GM18517 (cell line): Measurements from ENCODE around the gene GNAO1.

ENCODE experiments used
- ATAC-seq: cut with Tn5 transposase; IDR thresholded peaks from one replicate; pipeline ENCODE4 v1.9.1; 2021; ENCODE audit warnings: mild to moderate bottlenecking, moderate library complexity; ENCODE audit not compliant: unreplicated experiment

GNAO1 gene

DNA sequence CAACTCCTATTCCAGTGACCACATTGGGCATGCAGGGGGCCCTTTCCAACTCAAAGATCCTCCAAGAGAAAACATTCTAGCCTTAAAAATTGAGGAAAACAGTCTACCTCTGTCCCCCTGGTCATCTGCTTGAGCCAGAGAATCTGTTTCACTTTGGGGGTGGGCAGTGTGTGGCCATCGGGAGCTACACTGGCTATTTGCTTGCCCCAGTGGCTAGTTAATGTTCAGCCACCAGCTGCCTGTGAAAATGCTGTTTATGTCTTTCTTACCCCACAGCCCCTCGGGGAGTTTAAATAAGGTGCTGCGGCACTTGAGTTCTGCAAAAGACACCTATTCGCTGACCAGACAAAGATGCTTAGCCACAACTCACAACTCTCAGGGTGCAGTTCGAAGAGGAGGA lies 43.4 kb downstream of the GNAO1 start:
- no peak for ATAC-seq

DNA sequence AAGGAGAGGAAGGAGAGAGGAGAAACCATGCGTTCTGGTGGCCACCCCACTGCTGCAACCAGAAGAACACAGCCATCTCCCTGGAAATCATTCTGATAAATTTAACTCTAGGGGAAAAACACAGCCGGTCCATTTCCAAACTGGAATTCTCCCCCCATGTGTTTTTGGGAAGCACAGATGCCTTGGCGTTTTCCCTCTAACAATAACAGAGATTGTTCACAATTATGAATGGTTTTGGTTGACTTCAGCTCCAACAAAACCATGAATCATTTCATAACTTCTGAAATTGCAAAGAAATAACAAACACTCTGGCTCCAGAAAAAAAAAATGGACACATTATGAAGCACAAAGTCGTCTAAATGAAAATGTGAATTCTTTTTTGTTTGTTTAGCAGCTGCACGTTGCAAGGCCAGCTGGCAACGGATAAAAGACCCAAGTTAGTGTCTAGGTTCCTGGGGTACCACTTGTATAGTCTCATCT lies 46.2 kb downstream of the GNAO1 start:
- ATAC-seq = no peak

DNA sequence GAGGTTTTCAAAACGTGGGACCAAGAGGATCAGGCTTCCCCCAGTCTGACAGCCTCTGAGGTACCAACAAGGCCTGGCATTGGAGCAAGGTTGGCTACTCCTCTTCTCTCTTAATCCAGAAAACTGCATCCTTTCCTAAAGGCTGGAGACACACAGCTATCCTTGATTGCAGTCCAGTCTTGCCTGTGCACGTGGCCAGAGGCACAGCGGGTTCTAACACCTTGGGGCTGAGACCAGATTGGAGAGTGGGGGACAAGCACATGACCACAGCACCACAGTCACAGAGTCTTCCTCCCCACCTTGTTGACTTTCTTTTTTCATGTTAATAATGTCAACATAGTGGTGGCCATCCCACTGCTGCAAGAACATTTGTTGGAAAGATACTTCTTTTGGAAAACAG lies 46.9 kb downstream of the GNAO1 start:
- no peak for ATAC-seq

DNA sequence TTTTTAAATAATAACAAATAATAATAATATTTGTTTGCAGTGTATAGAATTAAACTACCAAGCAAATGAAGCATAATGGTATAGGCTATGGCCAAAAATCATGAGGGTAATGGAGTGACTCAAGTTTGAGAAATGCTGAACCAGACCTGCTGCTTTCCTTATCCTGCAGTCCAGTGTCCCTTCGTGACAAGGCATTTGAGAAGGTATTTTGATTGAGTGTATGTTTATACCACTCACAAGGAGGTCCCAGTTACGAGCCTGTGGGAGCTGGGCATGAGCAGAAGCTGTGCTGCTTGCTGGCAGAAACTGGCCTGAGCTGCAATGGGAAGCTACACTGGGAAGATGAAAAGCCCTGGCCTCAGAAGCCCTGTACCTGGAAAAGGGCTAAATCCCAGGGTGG lies 50.3 kb downstream of the GNAO1 start:
- ATAC-seq = no peak

DNA sequence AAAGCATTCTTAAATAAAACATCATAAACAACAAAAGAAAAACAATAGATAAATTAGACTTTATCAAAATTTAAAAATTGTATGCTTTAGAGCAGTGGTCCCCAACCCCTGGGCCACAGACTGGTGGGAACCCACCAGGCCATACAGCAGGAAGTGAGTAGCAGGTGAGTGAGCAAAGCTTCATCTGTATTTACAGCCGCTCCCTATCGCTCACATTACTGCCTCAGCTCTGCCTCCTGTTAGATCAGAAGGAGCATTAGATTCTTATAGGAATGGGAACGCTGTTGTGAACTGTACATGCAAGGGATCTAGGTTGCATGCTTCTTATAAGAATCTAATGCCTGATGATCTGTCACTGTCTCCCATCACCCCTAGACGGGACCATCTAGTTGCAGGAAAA lies 51.5 kb downstream of the GNAO1 start:
- ATAC-seq = no peak

DNA sequence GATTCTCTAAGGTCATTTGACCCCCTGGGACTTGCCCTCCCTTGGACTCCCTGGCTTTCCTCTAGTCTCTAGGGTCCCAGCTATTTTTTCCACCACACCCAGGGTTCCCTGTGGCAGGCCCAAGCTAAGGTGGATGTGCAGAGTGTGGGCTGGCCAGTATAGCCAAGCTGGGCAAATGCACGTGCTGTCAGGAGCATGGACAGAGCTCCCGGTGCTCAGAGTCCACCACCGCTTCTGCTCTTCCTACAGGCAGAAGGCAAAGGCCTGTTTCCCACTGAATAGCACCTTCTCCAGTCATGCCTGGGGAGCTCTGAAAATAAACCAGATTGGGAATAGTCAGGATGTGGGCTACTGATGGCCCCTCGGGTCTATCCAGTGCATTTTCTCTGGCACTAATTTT lies 53.3 kb downstream of the GNAO1 start:
- ATAC-seq = no peak

DNA sequence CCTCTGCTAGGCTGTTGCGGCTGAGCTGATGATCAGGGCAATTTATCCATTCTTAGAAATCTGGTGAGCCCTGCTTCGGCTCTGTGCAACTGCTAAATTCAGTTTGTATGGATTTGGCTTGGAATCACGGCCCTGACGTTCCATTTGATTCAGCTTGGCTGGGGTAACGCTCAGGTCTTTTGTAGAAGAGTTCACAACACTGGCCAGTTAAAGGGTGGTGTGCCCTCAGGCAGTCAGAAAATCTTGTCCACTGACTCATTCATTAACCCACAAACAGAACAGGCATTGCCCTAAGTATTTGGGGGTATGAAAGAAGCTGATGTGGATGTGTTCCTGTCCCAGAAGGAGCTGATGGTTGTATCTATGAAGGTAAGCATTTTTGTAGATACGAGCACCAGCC lies 53.9 kb downstream of the GNAO1 start:
- ATAC-seq = no peak

DNA sequence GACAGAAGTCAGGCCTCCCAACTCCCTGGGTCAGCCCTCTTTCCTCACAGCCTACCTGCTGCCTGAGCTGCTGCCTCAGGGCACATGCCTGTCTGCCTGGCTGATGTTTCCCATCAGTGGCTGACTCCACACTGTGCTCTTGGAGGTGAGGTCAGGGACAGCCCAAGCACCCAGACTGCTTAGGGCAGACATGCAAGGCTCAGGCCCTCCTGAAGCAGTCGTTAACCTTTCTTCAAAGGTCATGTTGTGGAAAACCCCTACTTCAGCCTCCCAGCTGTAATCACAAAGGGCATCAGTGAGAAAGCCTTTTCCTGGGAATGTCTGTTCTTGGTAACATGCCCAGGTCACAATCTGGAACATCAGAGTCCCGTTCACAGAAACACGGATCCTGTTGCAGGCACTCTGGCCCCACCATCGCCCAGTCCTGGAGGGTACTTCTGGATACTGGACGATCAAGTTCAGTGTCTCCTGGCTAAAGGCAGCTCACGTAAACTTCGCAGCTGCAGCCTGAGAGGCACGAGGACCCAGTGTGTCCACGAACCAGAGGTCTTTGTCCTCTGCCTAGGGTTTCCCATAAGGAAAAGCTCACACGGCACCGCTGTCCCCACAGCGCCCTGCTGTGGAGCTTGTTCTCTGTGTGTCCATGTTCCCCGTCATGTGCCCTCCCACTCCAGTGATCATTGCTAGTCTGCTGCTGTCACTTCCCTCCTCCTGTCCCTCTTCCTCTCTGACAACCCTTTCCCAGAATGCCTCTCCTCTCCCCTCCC lies 54.9 kb downstream of the GNAO1 start:
- ATAC-seq = no peak

DNA sequence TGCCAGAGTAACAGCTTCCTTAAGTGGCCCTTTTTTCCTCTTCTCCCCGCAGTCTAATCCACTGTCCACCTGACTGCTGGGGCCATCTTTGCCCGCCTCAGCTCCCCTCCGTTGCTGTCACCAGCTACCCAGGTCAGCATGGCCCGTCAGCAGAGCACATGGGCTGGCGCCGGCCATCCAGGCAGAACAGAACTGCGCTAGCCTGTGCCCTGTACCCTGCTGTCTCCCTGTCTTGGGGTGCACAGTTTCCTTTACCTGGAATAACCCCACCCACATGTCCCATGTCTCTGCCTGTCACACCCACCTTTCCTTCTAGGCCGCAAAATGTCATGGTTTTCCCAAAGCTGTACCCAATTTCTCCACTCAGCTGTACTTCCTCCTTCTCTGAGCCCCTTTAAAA lies 55.7 kb downstream of the GNAO1 start:
- ATAC-seq = no peak

DNA sequence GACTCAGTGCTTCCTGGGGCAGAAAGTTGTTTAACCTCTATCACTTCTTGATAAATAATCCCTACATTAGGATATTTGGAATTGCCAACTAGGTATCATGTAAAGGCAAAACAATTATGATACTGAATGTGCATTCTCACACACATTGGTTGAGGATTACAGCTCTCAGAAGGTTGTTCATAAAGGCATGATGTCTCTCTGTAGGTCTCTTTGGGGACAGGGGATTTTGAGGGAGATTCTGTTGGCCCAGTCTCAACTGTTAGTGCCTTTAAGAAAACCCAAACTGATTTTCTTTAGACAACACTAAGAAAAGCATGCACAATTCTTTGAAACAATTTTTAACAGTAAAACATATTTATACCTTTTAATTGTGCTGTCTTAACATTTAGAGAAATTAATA lies 56.5 kb downstream of the GNAO1 start:
- no peak for ATAC-seq

DNA sequence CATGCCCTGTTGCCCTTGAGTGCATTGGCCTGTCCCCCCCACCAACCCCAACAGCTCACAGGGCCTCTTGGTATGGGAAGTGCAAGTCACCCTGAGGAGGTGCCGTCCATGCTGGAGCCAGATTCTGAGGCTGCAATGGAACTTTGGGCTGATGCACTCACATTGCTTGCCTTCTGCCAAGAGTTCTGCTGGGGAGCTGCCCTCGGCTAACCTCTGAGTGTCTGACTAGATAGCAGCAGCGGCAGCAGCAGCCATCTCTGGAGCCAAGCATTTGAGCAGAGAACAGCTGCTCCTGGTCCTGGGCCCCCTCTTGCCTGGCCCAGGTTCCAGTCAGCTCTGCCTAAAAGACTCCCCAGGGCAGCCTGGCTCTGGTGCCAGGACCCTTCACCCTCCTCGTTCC lies 61.5 kb downstream of the GNAO1 start:
- no peak for ATAC-seq

DNA sequence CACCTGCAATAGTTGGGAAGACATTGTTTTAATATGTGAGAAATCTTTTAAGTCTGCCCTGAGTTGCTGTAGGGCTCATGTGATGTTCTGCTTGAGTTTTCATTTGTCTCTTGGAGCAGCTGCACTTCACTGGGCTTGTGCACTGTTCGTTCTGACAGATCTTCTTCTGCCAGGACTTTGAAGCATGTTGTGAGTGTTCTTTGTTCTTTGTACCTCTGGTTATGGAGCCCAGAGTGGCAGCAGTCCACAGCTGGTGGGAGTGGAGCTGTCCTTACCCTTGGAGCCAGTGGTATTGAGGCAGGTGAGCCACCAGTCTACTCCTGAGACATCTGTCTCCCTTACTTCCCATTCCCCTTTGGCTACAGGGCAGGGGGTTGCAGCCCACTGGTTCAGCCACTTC lies 64.6 kb downstream of the GNAO1 start:
- ATAC-seq = no peak

DNA sequence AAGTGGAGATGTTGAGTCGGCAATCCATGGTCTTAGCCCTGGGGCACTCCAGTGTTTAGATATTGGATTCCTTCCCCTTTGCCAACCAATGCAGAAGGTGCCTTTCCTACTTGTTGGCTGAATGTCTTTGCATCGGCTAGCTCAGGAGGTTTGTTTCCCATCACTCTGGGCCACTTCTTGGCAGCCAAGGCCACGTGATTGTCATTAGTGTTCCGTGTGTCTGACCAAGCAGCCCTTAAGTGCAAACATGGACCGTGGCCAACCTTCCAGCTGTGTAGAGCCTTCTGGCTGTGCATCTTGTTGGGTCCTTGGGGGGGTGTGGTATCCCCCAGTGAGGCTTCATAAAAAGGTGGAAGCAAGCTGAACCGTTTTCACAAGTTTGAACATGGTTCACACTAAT lies 66.0 kb downstream of the GNAO1 start:
- no peak for ATAC-seq

DNA sequence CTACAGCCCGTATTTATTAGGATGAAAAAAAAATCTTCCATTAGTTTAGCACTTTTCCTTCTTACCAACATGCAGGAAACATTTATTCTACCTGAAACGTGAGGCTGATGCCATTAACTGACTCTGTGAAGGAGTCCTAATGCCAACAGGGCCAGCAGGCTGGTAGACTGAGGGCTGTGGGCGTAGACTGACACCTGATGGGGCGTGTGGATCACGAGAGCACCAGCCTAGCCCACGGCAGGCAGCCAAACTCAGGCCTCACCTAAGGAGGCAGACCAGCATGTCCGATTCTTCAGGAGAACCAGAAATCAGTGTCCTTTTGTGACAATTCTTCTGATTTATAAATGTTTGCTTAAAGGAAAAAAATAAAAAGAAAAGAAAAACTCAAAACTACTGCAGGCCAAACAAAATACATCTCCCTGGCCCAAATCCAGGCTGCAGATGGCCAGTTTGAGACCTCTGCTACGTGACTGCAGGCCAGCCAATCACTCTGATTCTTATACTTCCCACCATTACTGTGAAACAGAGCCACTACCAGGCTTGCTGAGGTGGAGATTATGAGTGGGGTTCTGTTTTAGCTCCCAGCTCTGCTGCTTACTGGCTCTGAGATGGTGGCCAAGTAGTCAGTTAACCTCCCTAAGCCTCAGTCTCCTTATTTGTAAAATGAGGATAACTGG lies 66.5 kb downstream of the GNAO1 start:
- no peak for ATAC-seq

DNA sequence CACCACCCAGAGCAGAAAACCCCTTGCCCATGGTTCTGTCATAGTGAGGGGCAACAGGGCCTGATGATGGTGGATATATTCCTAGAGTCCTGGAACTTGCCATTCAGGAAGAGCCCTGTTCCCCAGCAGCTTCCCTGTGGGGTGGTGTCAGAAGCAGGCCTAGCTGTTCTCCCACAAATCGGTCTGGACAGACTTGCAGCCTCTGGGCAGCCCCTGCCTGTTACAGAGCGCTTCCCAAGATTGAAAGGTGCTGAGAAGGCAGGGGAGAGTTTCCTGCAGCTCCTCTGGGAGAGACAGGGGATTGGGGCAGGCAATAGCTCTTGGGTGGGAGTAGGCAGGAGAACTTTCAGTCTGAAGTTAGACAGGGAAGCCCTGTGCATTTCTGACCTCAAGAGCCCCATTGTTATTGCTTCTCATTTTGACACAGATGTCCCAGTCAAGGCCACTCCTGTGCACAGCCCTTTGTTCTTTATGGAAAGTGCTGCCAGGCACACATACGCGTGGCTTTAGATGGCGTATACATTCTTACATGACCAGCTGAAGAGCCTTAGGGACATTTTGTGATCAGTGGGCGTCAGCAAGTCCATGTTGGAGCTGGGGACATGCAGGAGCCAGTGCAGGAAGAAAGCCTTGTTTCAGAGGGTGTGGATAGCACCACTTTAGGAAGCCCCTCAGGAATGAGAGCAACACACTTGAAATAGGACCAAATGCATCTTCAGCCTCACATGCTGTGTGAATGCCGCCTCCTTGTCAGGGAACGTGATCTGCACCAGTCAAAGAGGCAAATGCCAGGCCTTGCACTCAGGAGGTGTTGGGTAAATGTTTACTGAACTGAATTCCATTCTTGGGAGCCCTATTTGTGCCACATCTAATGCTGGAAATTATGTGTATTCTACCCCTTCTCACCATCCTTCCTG lies 67.5 kb downstream of the GNAO1 start:
- ATAC-seq = no peak

DNA sequence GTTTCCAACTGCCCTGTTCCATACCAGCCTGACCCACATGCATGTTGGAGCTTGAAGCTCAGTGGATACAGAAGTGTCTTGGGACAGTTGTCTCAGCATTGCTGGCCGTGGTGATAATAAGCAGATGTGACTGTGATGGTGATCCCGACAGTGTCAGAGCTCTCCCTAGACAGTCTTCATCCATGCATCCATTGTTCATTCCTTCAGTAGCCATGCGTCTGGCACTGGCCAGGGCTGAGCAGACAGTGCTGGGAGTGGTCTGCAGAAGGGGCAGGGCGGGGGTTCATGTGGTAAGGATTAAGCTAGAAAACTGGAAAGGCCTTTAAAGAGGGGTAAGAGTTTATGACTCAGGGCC lies 68.1 kb downstream of the GNAO1 start:
- no peak for ATAC-seq

DNA sequence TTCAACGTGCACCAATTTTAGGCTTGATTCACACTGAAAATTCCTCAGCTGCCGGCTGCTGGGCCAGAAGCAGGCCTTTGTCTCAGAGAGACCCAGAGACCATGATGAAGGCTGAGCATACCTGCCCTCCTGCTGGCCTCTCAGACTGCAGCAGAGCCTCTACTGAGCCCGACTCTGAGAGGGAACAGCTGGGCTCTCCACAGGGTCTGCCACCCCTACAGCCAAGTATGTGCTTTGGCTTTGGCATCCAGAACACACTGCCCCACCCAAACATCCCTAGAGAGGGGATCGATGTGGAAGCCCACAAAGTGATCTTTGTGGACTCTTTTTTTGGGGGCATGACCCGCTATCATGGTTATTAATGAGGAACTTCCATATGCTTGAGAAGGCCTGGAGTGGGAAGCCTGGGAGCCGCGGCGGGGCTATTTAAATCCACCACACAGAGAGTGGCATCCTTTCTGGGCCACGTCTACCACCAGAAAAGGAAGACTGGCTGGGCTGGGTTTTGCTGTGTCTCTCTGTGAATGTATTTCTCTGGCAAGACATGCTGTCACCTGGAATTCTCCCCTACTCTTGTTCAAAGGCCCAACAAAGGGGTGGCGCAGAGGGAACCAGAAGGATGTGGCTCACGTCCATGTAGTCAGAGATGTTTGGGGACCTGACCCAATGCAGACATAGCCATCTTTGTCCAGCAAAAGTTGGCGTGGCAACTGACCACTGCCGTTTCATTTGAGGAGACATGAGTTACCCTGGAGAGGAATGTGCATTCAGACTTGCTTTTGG lies 69.3 kb downstream of the GNAO1 start:
- no peak for ATAC-seq

DNA sequence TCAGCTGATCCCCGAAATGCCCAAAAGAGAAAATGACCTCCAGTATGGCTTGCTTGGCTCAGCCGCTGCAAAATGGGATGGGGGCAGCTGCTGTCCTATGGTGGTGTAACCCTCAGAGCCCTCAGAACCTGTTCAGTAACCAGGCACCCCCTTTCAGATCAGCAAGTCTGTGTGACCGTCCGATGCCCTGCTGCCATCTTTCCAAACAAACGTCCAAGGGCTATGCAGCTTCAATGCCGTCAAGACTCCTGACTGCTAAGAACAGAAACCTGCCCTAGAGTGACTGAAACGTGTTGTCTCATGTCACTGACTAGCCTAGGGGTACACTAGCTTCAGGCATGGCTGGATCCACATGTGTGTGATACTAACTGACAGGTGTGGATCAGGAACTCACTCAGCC lies 70.4 kb downstream of the GNAO1 start:
- ATAC-seq = no peak

DNA sequence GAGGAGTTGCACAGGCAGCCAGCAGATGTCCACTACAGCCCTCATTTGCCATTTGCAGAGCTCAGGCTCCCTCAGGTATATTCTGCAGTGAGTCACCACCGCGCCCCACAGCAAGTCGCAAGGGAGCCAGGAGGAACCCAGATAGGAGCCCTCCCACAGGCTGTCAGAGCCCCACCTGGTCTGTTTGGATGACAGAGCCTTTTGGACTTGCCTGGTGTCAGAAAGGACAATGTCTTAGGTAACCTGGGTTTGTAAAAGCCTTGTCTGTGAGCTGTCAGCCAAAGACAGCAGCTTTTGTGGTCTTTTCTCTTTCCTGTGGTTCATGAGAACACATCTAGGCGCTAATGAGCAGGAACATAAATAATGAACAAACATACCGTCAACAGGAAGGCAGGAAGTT lies 70.9 kb downstream of the GNAO1 start:
- no peak for ATAC-seq

DNA sequence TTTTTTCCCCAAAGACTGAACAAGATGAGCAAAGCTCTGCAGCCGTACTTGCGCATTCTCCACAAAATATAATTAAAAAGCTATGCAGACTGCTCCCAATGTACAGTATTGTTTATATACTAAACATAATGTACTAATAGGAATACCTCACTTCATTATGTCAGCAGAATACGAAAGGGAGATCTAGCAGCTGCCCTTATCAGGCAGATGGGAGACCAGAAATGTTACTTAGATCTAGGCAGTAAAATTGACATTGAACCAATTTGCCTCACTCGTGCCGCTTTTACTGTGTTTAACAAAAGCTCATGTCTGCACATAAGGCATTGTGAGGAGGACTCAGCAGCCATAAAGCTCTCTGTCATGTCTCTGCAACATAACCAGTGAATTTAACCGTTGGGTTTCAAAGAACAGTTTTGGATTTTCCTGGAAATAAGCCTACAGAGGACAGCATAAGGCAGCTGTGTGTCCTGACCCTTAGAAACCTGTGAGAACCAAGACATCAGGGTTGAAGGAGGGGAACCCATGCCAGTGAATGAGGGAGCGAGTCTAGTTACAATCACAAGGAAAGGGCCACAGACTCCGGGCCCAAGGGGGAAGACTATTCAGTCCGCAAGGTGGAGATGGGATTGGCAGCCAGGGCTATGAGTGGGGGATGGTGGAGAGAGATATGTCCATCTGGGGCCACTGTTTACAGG lies 71.4 kb downstream of the GNAO1 start:
- ATAC-seq = no peak
